ENCODE results near the gene MLC1. TPM values are rescaled to one million over a fixed set of nuclear protein-coding genes. Genes with fewer than 3 reads are reported as not detected.
A peak's percentile ranks its signal among the peaks of the same experiment; 100 is the strongest.

MLC1 gene
- total RNA-seq, 1 donor from 2014 or later: 29.2 TPM

DNA sequence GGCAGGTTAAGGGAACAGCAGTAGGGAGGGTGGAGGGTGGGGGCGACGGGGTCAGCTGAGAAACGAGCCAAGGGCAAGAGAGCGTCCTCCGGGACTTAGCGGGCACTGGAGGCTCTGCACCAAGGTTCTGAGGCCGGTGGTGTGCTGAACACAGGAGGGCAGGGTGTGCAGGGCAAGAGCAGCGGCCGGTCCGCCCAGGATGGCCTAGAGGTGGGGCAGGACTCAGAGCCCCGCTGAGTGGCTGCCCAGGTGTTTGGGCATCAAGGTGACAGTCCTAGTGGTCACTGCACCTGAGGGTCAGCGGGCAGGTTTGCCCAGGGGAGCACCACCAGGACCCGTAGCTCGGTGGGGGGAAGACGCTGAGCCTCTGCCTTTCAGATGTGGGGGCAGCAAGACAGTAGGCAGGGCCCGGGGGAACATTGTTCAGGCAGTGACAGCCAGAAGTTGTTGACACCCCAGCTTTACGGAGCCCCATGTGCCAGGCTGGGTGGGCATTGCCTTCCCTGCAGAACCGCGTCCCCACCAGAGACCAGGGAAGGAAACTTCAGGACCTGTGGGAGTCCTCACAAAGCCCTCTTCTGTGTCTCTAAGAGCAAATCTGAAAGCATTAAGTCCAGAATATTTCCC lies 22.6 kb downstream of the MLC1 start:
- Histone ChIP-seq H3K9me3 (no peaks in the 10 kb centered on the region), H3K36me3 (no peaks in the 10 kb centered on the region), H3K4me1 (peaks cover 15% of the 10 kb centered on the region), H3K27me3 (no peaks in the 10 kb centered on the region), H3K4me3 (no peak overlapping the region), H3K27ac (no peak overlapping the region)
- TF ChIP-seq POLR2A (IDR thresholded peaks at IDR 0.05) (no peak), POLR2AphosphoS5 (IDR thresholded peaks at IDR 0.05; ENCODE audit: insufficient read depth in 1 of 2, low read depth in 1 of 2) (no peak)
- TF ChIP-seq, protein P1, sequence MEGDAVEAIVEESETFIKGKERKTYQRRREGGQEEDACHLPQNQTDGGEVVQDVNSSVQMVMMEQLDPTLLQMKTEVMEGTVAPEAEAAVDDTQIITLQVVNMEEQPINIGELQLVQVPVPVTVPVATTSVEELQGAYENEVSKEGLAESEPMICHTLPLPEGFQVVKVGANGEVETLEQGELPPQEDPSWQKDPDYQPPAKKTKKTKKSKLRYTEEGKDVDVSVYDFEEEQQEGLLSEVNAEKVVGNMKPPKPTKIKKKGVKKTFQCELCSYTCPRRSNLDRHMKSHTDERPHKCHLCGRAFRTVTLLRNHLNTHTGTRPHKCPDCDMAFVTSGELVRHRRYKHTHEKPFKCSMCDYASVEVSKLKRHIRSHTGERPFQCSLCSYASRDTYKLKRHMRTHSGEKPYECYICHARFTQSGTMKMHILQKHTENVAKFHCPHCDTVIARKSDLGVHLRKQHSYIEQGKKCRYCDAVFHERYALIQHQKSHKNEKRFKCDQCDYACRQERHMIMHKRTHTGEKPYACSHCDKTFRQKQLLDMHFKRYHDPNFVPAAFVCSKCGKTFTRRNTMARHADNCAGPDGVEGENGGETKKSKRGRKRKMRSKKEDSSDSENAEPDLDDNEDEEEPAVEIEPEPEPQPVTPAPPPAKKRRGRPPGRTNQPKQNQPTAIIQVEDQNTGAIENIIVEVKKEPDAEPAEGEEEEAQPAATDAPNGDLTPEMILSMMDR (IDR thresholded peaks at IDR 0.05): no peak
- no peak for DNase-seq (ENCODE audit: extremely low spot score in 2 of 2)
- intact Hi-C loops (cut with DNase I): no loop called here

DNA sequence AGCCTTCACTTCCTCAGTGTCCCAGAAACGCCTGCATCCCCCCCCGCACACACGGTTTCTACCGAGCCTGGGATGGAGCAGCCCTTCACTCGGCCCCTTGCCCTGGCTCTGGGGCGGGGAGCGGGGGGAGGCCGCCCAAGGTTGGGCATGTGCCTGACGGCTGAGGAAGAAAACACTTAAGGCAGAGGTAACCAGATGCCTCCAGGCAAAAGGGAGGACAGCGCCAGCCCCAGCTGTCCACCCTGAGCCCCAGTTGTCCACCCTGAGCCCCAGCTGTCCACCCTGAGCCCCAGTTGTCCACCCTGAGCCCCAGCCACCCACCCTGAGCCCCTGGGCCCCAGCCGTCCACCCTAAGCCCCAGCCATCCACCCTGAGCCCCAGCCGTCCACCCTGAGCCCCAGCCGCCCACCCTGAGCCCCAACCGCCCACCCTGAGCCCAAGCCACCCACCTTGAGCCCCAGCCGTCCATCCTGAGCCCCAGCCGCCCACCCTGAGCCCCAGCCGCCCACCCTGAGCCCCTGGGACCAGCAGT lies 23.3 kb downstream of the MLC1 start:
- no peaks in the 10 kb centered on the region for H3K36me3 ChIP-seq
- H3K27me3 ChIP-seq: no peaks in the 10 kb centered on the region
- H3K9me3 ChIP-seq: no peaks in the 10 kb centered on the region
- no peak overlapping the region for H3K4me3 ChIP-seq
- DNase-seq (ENCODE audit: extremely low spot score in 2 of 2): no peak
- no peak overlapping the region for H3K27ac ChIP-seq
- TF ChIP-seq POLR2AphosphoS5 (IDR thresholded peaks at IDR 0.05; ENCODE audit: insufficient read depth in 1 of 2, low read depth in 1 of 2) (no peak), POLR2A (IDR thresholded peaks at IDR 0.05) (no peak)
- TF ChIP-seq, protein P1 (IDR thresholded peaks at IDR 0.05): no peak
- peaks cover 15% of the 10 kb centered on the region for H3K4me1 ChIP-seq
- intact Hi-C loops (cut with DNase I): no loop called here

DNA sequence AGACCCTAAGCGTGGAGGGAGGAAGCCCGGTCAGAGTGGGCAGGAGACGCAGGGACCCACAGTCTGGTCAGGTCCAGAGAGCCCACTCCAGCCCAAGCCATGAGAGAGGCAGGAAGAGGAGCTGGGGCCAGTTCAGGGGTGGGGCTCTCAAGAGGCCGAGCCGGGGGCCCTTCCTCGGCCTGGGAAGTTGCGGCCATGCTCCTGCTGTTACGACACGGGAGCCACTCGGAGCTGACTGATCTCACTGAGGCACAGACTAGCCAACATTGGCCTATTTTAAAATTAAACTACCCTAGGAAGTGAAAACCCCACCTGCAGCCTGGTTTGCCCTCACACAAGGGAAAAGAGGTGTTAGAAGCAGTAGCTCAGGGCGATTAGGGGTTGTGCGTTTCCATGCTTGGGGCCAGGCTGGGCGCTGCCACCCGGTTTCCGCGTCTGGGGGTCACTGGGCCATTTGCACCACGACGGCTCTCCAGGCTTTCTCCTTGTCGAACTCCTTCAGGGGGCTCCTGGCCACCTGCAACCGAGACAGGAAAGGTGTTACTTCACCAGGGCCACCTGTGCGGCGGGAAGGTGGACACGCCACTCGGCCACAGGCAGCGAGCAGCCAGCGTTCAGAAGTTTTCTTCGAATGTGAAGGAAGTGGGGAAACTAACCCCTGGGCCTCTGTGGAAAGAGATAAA lies 23.9 kb downstream of the MLC1 start:
- Histone ChIP-seq H3K9me3 (no peaks in the 10 kb centered on the region), H3K36me3 (no peaks in the 10 kb centered on the region), H3K4me1 (peaks cover 15% of the 10 kb centered on the region), H3K27ac (no peak overlapping the region), H3K27me3 (no peaks in the 10 kb centered on the region), H3K4me3 (no peak overlapping the region)
- no peak for TF ChIP-seq POLR2A (IDR thresholded peaks at IDR 0.05)
- no peak for DNase-seq (ENCODE audit: extremely low spot score in 2 of 2)
- intact Hi-C loops (cut with DNase I): no loop called here

DNA sequence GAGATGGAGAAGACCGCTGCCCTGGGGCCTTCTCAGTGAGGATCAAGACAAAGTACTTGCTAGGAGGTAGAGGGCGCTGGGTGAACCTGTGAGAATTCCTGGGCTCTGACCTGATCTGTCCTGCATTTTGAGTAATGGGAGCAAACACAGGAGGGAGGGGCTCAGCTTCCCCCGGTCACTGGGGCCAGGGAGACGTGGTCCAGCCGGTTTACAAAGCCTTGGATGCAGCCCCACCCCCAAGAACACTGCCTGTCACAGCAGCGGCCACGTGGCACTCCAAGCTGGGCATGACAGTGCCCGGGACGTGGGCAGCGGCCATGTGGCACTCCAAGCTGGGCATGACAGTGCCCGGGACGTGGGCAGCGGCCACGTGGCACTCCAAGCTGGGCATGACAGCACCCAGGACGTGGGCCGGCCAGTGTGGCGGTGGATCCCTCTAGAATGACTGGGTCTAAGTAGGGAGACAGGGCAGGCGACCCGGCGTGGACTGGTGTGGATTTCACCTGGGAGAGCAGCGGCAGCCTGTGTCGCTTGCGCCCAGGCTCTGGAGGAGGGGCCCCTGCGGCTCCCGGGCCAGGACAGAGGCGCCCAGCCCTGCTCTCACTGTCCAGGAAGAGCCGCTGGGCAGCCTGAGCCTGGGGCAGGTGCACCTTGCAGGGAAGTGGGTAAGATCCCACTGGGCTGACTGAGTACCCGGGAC lies 24.6 kb downstream of the MLC1 start:
- Histone ChIP-seq H3K9me3 (no peaks in the 10 kb centered on the region), H3K36me3 (no peaks in the 10 kb centered on the region), H3K27ac (no peak overlapping the region), H3K27me3 (no peaks in the 10 kb centered on the region), H3K4me3 (no peak overlapping the region), H3K4me1 (peaks cover 15% of the 10 kb centered on the region)
- DNase-seq (ENCODE audit: extremely low spot score in 2 of 2): no peak
- intact Hi-C loops (cut with DNase I): no loop called here
- TF ChIP-seq POLR2AphosphoS5 (IDR thresholded peaks at IDR 0.05; ENCODE audit: insufficient read depth in 1 of 2, low read depth in 1 of 2): no peak
- no peak for TF ChIP-seq POLR2A (IDR thresholded peaks at IDR 0.05)
- TF ChIP-seq, protein P1 (IDR thresholded peaks at IDR 0.05): no peak

DNA sequence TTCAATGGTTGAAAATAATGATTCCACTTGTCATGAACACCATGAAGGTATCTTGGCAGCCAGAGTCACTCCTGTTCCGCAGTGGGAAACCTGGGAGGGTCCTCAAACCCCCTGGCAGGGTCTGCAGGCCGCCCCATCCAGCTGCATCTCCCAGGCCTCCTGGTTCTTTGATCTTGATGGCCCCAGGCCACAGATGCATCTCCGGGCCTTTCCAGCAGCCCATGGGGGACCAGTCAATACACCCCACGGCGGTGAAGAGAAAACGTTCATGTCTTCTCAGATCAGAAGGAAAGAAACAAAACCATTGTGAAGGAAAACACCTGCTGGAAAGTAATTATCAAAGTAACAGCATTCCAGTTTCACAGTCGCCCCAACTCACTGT lies 25.4 kb downstream of the MLC1 start:
- H3K4me3 ChIP-seq: no peak overlapping the region
- DNase-seq (ENCODE audit: extremely low spot score in 2 of 2): no peak
- peaks cover 15% of the 10 kb centered on the region for H3K4me1 ChIP-seq
- intact Hi-C loops (cut with DNase I): no loop called here
- H3K27me3 ChIP-seq: no peaks in the 10 kb centered on the region
- H3K27ac ChIP-seq: peak overlapping the region; percentile 77
- TF ChIP-seq POLR2AphosphoS5 (IDR thresholded peaks at IDR 0.05; ENCODE audit: insufficient read depth in 1 of 2, low read depth in 1 of 2): no peak
- no peak for TF ChIP-seq POLR2A (IDR thresholded peaks at IDR 0.05)
- TF ChIP-seq, protein P1 (IDR thresholded peaks at IDR 0.05): no peak
- no peaks in the 10 kb centered on the region for H3K9me3 ChIP-seq
- H3K36me3 ChIP-seq: no peaks in the 10 kb centered on the region
